ENCODE data around the gene RUVBL1.

The RUVBL1 gene

DNA sequence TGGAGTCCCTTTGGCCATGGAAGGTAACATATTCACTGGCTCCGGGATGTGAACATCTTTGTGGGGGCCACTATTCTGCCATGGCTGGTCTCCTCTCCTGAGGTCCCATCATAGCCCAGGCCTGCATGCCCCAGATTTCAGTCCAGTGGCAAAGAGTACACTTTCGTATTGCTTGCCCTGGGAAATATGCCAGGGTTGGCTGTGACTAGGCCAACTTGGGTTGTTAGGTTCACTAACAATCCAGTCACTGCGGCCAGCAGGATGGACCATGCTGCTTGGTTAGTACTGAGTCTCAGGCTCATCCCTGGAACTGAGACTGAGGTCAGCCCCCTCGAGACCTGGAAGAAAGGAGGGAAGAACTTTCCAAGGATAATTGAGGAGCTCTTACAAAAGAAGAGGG is 19.9 kb upstream of the RUVBL1 start:
- in situ Hi-C loops (cut with HindIII; ENCODE audit: low sequenced_read_pairs) = no loop called here

DNA sequence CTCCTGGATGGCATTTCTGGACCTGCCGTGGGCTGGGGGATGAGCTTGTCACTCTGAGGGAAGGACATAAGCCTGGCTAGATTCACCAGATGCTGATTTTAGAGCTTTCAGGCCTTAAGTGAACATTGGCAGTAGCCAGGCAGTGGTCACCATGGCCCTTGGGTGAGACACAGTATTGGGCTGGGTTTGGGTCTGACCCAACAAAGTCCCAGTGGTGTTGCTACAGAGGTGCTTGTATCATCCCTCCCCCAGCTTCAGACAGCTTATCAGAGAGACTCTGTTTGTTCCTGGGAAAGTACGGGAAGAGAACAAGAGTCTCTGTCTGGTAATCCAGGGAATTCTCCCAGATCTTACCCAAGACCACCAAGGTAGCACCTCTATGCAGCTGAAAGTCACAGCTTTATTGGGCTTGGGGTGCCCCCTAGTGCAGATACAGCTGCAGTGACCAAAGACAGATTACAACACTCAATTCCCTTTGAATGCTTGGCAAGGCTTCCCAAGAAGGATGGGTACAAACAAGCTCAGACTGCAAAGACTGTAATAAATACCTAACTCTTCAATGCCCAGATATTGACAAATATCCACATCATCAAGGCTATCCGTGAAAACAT is 9.8 kb upstream of the RUVBL1 start:
- in situ Hi-C loops (cut with HindIII; ENCODE audit: low sequenced_read_pairs) = no loop called here

DNA sequence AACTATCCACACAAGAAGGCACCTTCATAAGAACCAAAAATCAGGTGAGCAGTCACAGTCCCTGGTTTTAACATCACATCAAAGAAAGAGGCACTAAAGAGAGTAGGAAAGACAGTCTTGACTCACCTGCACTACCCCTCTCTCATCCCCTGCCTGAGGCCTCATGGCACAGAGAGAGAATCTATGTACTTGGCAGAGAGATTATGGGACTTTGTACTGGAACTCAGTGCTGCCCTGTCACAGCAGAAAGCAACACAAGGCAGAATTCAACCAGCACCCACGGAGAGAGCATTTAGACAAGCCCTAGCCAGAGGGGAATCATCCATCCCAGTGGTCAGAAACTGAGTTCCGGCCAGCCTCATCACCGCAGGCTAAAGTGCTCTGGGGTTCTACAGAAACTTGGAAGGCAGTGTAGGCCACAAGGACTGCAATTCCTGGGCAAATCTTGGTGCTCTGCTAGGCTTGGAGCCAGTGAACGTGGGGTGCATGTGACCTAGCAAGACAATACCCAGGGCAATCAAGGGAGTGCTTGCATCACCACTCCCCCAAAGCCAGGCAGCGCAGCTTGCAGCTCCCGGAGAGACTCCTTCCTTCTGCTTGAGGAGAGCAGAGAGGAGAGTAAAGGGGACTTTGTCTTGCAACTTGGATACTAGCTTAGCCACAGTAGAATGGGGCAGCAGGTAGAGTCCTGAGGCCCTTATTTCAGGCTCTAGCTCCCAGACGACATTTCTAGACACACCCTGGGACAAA is 8.5 kb upstream of the RUVBL1 start:
- in situ Hi-C loops (cut with HindIII; ENCODE audit: low sequenced_read_pairs) = no loop called here

DNA sequence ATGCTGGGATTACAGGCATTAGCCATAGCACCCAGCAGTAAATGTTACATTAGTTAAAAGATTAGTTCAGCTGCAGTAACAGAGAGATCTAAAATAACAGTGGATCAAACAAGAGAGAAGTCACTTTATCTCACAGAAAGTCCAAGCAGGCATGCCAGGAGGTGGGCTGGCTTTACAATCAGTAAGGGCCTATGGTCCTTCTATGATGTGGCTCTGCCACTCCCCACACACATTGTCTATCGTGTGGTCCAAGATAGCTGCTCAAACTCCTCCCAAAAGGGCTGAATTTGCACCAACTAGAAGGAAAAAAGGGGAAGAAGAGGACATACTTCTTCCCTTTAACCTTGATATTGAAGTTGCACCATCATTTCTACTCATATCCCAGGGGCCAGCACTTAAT is 4.6 kb upstream of the RUVBL1 start:
- in situ Hi-C loops (cut with HindIII; ENCODE audit: low sequenced_read_pairs) = no loop called here

DNA sequence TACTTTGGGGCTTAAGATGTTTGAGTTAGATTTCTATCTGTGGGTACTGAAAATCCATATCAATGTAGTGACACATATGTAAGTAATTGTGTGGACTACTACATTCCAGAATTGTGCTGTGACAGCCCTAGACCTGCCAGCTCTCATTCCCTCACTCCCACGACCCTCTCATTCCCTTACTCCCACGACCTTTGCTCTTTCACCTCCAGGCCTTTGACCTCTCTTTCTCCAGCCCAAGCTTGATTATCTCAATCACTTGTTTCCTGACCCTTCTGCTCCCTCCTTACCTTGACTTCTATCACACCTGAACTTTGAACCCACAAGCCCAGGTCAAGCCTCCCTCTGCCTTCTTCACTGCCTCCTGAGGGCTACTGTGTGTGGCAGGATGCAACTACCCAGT is 3.6 kb upstream of the RUVBL1 start:
- in situ Hi-C loops (cut with HindIII; ENCODE audit: low sequenced_read_pairs) = no loop called here

DNA sequence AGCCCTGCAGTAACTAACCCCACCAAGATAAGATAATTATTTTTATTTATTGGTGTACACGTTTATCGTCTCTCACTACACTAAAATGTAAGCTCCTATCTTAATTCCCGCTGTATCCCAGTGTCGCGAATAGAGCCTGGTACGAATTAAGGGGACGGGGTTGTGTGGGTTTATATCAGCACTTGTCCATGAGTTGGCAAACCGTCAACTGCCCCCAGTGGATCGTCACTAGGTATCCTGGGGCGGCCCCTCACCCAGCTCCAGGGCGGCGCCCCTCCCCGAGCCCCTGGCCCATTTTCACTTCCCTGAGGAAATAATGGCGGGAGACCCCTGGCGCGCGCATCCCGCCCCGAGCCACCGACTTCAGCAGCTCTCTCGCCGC is 465 bp downstream of the RUVBL1 start:
- in situ Hi-C loops (cut with HindIII; ENCODE audit: low sequenced_read_pairs) = no loop called here

DNA sequence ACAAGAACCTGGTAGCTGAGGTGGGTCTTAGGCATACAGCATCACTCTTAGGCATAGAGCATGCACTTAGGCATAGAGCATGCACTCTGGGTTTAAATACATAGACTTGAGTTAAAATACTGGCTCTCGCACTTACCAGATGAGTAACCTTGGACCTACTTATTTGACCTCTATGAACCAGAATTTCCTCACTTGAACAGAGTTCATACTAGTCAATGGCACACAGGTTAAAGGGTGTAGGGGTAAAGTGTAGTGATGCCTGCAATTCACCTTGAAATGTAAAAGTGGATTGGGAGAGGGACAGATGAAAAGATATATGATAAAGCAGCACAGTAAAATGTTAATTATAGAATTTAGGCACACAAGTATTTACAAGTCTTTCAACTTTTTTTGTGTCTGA is 1.6 kb downstream of the RUVBL1 start:
- in situ Hi-C loops (cut with HindIII; ENCODE audit: low sequenced_read_pairs) = no loop called here

DNA sequence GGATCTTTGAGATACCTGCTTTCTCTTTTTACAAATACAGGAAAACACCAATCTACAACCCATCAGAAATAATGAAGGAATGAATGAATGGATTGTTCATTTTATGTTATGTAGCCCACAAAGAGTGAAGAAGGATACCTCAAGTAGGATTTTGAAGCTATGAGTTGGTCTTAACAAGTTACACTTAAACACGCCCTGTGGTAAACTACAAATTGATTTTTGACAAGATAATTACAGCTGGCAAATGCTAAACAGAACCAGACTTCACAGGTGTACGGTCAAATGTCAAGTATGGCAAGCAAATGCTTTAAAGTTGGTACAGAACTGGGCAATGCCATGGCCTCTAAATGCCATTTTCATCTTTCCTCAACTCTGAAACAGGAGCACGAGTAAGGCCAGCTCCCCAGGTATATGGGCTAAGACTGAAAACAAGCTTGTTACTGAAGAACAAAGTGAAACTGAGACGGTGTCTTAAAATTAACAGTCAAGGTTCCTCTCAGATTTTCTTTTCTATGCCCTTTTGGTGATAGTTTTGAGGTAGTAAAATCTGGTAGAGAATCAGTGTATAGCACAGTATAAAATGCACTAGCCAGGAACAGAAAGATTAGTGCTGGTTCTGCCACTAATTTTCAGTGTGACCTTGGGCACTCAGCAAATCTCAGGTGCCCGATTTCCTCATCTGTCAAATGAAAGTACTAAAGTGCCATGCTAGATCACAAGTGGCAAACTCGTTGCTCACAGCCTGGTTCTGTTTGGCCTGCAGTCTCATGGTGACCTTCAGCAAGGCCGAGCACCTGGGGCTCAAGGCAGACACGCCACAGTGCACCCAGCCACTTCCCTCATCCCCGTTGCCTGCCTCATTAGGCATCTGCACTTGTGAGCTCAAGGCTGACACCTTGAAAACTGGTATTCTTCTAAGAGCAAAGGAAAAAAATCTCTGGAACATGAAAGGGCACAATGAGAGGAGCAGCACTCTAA is 9.5 kb downstream of the RUVBL1 start:
- in situ Hi-C loops (cut with HindIII; ENCODE audit: low sequenced_read_pairs) = no loop called here

DNA sequence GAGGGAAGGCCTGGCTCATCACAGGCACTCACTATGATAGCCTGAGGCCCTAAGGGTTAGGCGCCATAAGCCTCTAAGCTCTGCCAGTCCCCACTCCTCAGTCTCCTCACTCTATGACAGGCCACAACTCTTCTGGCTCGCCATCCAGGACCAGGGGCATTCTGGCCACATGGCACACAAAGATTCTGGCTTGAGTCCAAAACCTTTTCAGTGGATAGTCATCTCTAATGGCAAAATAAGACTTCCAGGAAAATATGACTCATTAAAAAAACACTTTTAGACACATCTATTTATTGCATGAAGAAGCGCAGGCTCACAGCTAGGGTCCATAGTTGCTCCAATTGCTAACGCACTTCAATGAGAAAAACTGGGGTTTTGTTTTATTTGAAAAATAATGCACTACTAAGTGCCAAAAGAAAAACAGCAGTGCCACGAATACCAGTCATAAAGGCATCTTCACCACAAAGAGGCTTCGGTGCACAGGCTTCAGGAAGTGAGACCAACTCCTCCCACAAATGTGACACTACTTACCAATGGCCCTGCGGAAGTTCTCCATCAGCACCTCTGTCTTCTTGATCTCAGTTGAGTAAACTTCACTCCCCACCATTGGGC is 11.1 kb downstream of the RUVBL1 start:
- in situ Hi-C loops (cut with HindIII; ENCODE audit: low sequenced_read_pairs) = no loop called here

DNA sequence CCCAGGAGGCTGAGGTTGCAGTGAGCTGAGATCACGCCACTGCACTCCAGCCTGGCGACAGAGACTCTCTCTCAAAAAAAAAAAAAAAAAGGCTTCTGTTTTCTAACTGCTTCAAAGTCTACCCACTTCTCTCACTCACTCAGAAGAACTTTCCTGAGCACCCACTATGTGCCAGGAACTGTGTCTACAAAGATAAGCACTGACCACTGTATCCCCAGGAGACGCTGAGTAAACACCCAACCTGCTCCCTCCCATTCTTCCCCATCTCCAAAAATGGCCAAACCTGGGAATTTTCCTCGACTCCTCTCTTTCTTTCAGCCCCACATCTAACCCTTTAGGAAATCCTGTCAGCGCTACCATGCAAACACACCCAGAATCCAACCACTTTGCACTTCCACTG is 12.5 kb downstream of the RUVBL1 start:
- in situ Hi-C loops (cut with HindIII; ENCODE audit: low sequenced_read_pairs) = no loop called here

DNA sequence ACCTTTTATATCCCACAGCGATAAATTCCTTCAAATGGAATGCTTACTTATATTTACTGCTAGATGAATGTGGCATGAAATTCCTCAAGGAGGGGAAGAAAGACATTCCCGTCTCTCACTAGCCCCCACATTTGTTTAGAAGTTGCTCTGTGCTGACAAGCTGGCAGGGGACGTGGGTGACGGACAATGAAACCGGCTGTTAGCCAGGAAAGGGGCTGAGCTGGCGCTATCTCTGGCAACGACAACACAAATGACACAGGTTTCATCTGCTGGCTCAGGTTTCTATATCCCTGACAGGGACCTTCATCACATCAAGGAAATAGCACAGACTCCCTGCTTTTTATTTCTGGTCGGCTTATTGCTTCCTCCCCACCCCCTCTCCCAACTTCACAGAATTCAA is 15.8 kb downstream of the RUVBL1 start:
- in situ Hi-C loops (cut with HindIII; ENCODE audit: low sequenced_read_pairs) = no loop called here

DNA sequence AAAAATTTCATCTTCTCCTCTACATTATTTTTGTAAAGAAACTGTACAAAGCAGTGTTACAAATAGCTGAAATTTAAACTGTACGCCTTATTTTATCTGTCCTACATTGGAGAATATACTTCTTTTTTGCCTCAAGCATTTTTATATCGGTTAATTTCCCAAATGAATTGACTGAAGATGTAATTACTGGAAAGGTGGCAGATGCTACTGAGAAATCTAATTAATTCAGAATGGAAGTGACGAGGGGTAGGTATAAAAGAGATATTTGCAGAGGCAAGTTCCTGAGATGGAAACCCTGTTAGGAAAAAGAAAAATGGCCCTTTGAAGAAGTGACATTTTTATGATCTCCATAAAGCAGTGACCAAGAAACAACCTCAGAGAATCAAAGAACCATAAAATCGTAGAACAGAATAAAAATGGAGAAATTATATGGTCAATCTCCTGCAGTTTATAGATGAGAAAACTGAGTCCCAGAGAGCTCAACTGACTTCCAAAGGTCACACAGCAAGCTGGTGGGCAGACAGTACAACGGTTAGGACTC is 20.4 kb downstream of the RUVBL1 start:
- in situ Hi-C loops (cut with HindIII; ENCODE audit: low sequenced_read_pairs) = no loop called here

DNA sequence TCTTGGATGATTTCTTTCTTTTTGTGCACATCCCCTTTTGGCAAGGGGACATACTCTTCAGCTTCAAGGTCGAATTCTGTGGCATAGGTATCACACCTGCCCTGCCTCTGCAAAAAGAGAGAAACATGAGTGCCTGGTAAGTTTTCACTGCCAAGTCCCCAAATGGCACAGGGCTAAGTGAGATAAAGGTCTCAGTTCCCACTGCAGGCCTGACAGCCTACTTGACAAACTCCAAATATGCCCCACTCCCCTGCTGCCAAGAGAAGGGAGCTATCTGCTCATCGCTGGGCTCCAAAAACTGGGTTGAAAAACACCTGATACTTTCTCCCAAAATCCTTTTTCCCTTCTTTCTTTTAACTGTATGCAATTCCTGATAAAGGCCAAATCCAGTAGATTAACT is 23.0 kb downstream of the RUVBL1 start:
- in situ Hi-C loops (cut with HindIII; ENCODE audit: low sequenced_read_pairs) = no loop called here

DNA sequence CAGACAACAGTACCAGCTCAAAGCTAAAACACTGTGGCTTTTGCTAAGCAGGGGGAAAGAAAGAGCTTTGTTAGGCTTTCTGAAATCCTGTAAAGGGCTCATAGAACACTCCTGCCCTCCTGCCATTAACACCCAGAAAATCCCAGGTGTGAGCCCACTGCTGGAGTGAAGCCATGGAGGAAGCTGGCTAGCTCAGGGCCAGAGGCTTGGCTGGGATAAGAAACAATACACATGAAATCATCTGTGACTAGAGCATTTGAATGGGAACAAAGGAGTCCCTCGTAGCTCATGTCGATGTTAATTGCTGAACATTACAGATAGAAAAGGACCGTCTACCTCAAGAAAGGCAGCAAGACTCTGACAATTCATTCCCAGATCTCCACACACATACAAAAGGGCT is 23.5 kb downstream of the RUVBL1 start:
- in situ Hi-C loops (cut with HindIII; ENCODE audit: low sequenced_read_pairs) = no loop called here

DNA sequence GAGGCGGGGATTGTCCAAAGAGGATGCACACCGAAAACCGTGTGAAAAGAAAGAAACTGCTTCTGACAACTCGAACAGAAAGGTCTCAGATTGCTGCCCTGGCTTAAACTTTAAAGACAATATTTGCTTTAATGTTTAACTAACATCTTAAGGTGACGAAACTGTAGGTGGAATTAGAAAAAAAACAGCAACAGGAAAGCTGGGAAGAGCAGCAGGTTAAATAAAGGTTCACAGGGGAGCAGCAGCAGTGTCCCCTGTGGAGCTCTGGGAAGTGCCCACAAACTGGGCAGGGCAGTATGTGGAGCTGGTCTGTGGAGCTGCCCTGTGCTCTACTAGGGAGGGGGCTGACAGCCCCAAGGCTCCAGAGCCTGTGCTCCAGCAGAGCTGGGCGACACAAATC is 25.4 kb downstream of the RUVBL1 start:
- in situ Hi-C loops (cut with HindIII; ENCODE audit: low sequenced_read_pairs) = no loop called here

DNA sequence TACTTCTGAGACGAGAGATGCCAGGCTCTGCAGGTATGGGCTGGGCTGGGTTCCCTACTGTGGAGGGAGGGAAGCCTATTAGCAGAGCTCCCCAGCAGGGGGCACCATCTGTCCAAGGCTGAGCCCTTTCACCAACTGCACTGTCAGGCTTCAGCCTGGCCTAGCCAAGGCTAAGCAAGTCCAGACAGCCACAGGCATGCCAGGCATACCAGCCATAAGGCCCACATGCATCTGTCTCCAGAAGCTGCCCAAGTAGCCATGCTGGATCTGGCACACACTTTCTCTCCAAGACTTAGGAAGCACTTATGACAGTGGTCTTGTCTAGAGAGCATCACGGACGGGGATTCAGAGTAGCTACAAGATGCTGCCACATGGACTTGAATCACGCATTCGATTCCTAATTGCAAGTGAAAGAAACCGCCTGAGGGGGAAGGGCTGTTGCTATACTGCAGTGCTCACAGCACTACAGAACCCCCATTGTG is 28.3 kb downstream of the RUVBL1 start:
- in situ Hi-C loops (cut with HindIII; ENCODE audit: low sequenced_read_pairs) = no loop called here

DNA sequence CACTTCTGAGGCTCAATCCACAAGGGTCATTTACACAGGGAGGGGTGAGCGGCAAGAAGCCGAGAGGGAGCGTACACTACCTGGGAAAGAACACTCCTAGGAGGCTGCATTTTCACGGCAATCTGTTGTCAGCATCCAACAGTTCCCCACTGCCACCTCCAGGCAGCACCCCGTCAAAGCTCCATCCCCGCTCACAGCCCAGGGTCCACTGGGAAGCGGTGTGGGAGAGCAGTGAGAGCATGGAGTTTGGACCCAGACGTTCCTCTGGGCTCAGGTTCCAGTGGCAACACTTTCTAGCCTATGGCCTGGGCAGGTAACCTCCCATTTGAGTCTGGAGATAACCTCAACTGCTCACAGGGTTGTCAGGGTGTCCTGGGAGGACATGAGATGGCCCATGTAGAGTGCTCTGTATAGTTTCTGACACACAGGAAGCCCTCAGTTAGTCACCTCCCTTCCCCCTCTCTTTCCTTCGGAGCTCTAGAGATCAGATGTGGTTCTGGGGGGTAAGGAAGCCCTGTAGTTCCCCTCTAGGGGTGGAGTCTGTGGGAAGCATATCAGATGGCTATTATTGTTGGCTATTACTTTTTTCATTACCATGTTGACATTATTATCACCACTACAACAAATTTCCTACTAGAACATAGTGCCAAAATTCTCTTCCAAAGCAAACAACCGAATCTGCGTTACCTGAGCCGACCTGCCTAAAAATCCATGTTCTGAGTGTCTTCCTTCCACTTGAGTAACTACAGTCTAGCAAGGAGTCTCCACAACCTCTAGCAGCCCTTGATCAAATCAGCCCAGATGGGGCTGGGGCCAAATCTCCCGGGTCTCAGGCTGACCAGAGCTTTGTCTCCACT is 29.1 kb downstream of the RUVBL1 start:
- in situ Hi-C loops (cut with HindIII; ENCODE audit: low sequenced_read_pairs) = no loop called here

DNA sequence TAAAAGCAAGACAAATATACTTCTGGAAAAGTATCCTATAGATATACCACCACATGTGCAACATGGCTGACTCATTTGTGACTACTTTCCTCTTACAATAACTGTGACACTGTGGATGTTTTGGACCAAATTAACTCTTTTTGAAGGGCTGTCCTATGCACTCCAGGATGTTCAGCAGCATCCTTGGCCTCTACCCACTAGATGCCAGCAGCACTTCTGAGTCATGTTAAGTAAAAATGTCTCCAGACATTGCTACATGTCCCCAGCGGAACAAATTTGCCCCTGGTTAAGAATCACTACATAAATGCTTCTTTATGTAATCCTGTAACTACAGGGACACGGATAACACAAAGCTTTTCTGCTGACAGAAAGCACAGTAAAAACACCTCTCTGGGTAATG is 32.0 kb downstream of the RUVBL1 start:
- in situ Hi-C loops (cut with HindIII; ENCODE audit: low sequenced_read_pairs) = no loop called here

DNA sequence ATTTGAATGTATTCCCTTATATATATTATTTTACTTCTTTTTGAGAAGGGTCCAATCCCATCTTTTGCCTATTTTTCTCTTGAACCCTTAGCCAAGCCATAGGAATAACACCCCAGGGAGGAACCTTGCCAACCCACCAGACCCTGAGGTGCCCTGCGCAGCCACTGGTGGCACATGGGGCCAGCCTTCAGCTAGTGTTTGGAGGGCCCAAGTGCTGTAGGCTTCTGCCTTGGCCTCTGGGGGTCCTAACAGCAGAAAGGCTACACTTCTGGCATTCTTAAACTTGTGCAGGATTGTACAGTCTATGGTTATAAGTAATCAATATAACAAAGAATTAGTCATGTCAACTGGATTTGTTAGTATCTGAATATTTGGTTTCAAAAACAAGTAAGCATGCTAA is 34.5 kb downstream of the RUVBL1 start:
- in situ Hi-C loops (cut with HindIII; ENCODE audit: low sequenced_read_pairs) = no loop called here

DNA sequence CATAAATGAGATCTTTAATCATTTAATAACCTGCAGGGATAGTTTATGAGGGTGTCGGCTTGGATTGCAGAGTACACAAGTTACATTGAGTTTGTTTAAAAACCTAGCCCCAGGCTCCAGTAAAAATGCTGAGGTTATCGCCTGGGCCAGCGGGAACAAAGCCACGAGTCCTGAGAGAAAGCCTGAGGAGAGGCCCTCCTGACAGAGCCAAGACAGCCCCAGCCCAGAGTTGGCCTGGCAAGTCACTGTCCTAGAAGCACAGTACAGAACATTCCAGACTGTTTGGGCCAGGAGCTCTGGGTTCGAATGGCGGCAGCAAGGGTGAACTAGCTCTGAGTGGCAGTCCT is 39.0 kb downstream of the RUVBL1 start:
- in situ Hi-C loops (cut with HindIII; ENCODE audit: low sequenced_read_pairs) = no loop called here

All from endothelial cell of hepatic sinusoid (primary cell).